Measurements from ENCODE around the gene WDFY1.

WDFY1 gene

GRCh38 chr2:223922308-223922707 lies 22.8 kb downstream of the WDFY1 start:
- no peak for TF ChIP-seq CTCF (IDR thresholded peaks at IDR 0.05; ENCODE audit: low read depth, low read length)
- H3K4me3 ChIP-seq (replicated peaks in 1 of 2; ENCODE audit: low read depth in 2 of 2, low read length in 2 of 2) = no peak overlapping the region
- DNase-seq (ENCODE audit: low read depth in 2 of 2) = no peak

- DNase-seq (ENCODE audit: low read depth in 2 of 2) = peak in 1 of 2 donors; percentile 26
- no peak for TF ChIP-seq CTCF (IDR thresholded peaks at IDR 0.05; ENCODE audit: low read depth, low read length)
Measured at GRCh38 chr2:223921204-223921603, 23.9 kb downstream of the WDFY1 start.

GRCh38 chr2:223920109-223920508 lies 25.0 kb downstream of the WDFY1 start:
- no peak overlapping the region for H3K4me3 ChIP-seq (replicated peaks in 1 of 2; ENCODE audit: low read depth in 2 of 2, low read length in 2 of 2)
- no peak for DNase-seq (ENCODE audit: low read depth in 2 of 2)
- no peak for TF ChIP-seq CTCF (IDR thresholded peaks at IDR 0.05; ENCODE audit: low read depth, low read length)

More at GRCh38 chr2:223921204-223921603, 23.9 kb downstream of the WDFY1 start:
- no peak overlapping the region for H3K4me3 ChIP-seq (replicated peaks in 1 of 2; ENCODE audit: low read depth in 2 of 2, low read length in 2 of 2)

GRCh38 chr2:223918671-223919134 lies 26.4 kb downstream of the WDFY1 start:
- TF ChIP-seq CTCF (IDR thresholded peaks at IDR 0.05; ENCODE audit: low read depth, low read length) = no peak
- H3K4me3 ChIP-seq (replicated peaks in 1 of 2; ENCODE audit: low read depth in 2 of 2, low read length in 2 of 2) = no peak overlapping the region
- DNase-seq (ENCODE audit: low read depth in 2 of 2) = no peak

GRCh38 chr2:223916181-223916920 lies 28.8 kb downstream of the WDFY1 start:
- DNase-seq (ENCODE audit: low read depth in 2 of 2) = no peak
- H3K4me3 ChIP-seq (replicated peaks in 1 of 2; ENCODE audit: low read depth in 2 of 2, low read length in 2 of 2) = no peak overlapping the region
- no peak for TF ChIP-seq CTCF (IDR thresholded peaks at IDR 0.05; ENCODE audit: low read depth, low read length)

GRCh38 chr2:223915071-223915470 lies 30.1 kb downstream of the WDFY1 start:
- DNase-seq (ENCODE audit: low read depth in 2 of 2) = no peak
- TF ChIP-seq CTCF (IDR thresholded peaks at IDR 0.05; ENCODE audit: low read depth, low read length) = no peak
- H3K4me3 ChIP-seq (replicated peaks in 1 of 2; ENCODE audit: low read depth in 2 of 2, low read length in 2 of 2) = no peak overlapping the region
